ENCODE data around the gene MIAT. TPM values are rescaled to one million over a fixed set of nuclear protein-coding genes. Genes with fewer than 3 reads are reported as not detected.

Gene MIAT
- total and polyA plus RNA-seq, 9 of the 15 experiments (the other 6 are each of a cell fraction or from before 2014, with no cell fraction given): 0.03 to 0.93 (median 0.34) TPM

- TF ChIP-seq ATF4 (CRISPR knock-in tag; IDR thresholded peaks at IDR 0.05): no peak
- TF ChIP-seq TEAD4 (IDR thresholded peaks at IDR 0.05; ENCODE audit: low read length): peak; percentile 93
- no peak for TF ChIP-seq TEAD4 (CRISPR knock-in tag; IDR thresholded peaks at IDR 0.05; ENCODE audit: borderline replicate concordance)
- no peak for TF ChIP-seq ZNF121 (CRISPR knock-in tag; conservative IDR thresholded peaks at IDR 0.05)
- TF ChIP-seq ZNF77 (CRISPR knock-in tag; IDR thresholded peaks at IDR 0.05): no peak
- TF ChIP-seq KHSRP (IDR thresholded peaks at IDR 0.05): no peak; the same call in 1 of the 2 replicates
- no peak for TF ChIP-seq NFE2L1 (tag; IDR thresholded peaks at IDR 0.05; ENCODE audit: borderline replicate concordance, low read depth)
- TF ChIP-seq PRPF4 (IDR thresholded peaks at IDR 0.05; ENCODE audit: insufficient read depth, low read depth, low read length, poor library complexity, severe bottlenecking): no peak
- no peak for TF ChIP-seq USF1 (CRISPR knock-in tag; IDR thresholded peaks at IDR 0.05)
- TF ChIP-seq FUS (optimal IDR thresholded peaks at IDR 0.05; ENCODE audit: low read depth, low read length): no peak
- TF ChIP-seq FOXJ3 (CRISPR knock-in tag; IDR thresholded peaks at IDR 0.05): no peak
- no peak for TF ChIP-seq BHLHE40 (IDR thresholded peaks at IDR 0.05; ENCODE audit: low read length)
- no peak for TF ChIP-seq HMGXB4 (CRISPR knock-in tag; IDR thresholded peaks at IDR 0.05)
- no peak for TF ChIP-seq ZNF785 (CRISPR knock-in tag; IDR thresholded peaks at IDR 0.05)
- 0 out of 2 replicates have a peak, but pooled peaks have one; percentile 9 for TF ChIP-seq HLTF (IDR thresholded peaks at IDR 0.05)
- no peak for TF ChIP-seq NKRF (IDR thresholded peaks at IDR 0.05; ENCODE audit: borderline replicate concordance)
- TF ChIP-seq ARNT (IDR thresholded peaks at IDR 0.05): peak; percentile 78 to 91
- peak; percentile 54; the same call in 1 of the 2 replicates for TF ChIP-seq MYC (IDR thresholded peaks at IDR 0.05; ENCODE audit: low read depth, low read length)
- TF ChIP-seq MYC (CRISPR knock-in tag; IDR thresholded peaks at IDR 0.05; ENCODE audit: borderline replicate concordance, low read depth): no peak
- TF ChIP-seq ZNF124 (CRISPR knock-in tag; IDR thresholded peaks at IDR 0.05): no peak
These were observed 24.8 kb upstream of the MIAT start (continued) for GRCh38 chr22:26632422-26633155.
